Transverse colon (tissue), 4 donors: ENCODE results near the gene C16orf86.

Experiments
- EP300 ChIP-seq: sonication (generic); formaldehyde crosslinking; IDR thresholded peaks from one replicate; pipeline ENCODE4 v1.6.1; 2017; ENCODE audit warnings: antibody characterized with exemption, low read depth
- POLR2A ChIP-seq: fragments of 450-650 bp; IDR thresholded peaks from one replicate; pipeline ENCODE4 v1.6.1; 2016; ENCODE audit warnings: antibody characterized with exemption, mild to moderate bottlenecking, moderate library complexity
- POLR2AphosphoS5 ChIP-seq, 3 donors: sonication (generic); formaldehyde crosslinking; IDR thresholded peaks; one replicate each; pipeline ENCODE4 v1.6.1; 2016; ENCODE audit warnings: antibody characterized with exemption in 3 of 3
- TF ChIP-seq, protein P1 (sequence below), 5 experiments: fragments of 200-600 bp in 3 of 5; fragments of 450-650 bp in 2 of 5; sonication (generic) in 3 of 5; IDR thresholded peaks; 1 replicate in 2 of 5; 2 replicates in 3 of 5; pipeline ENCODE4 v1.5.1; 2016 to 2017; ENCODE audit warnings: antibody characterized with exemption in 5 of 5, inconsistent platforms in 3 of 5, mild to moderate bottlenecking in 2 of 5, moderate library complexity in 1 of 5

DNA sequence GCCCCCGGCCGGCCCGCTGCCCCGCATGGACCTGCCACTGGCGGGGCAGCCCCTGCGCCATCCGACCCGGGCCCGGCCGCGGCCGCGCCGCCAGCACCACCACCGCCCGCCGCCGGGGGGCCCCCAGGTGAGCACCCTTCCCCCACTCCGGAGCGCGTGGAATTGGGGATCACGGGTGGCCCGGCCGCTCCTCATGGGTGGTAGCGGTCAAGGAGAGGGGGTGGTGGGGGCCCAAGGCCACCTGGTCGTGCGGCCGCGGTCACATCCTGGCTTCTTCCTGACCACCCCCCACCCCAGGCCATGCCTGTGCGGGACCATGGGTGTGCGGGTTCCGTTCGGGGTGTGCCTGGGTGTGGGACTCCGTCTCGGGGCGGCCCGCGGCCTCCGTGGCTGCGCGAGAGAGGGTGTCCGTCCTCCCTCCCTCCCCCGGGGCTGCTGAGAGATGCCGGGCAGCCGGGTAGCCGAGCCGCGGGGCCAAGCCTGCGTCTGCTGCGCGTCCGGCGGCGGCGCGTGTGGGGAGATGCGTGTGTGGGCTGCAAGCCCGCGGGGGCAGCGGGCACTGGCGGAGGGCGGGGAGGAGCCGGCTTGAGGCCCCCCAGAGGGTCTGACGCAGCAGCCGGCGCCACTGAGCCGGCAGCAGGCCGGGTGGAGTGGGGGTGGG, 13.4 kb upstream of the C16orf86 start:
- TF ChIP-seq POLR2AphosphoS5 (IDR thresholded peaks at IDR 0.05) (no peak), POLR2A (no peak), EP300 (no peak)
- TF ChIP-seq, protein P1, sequence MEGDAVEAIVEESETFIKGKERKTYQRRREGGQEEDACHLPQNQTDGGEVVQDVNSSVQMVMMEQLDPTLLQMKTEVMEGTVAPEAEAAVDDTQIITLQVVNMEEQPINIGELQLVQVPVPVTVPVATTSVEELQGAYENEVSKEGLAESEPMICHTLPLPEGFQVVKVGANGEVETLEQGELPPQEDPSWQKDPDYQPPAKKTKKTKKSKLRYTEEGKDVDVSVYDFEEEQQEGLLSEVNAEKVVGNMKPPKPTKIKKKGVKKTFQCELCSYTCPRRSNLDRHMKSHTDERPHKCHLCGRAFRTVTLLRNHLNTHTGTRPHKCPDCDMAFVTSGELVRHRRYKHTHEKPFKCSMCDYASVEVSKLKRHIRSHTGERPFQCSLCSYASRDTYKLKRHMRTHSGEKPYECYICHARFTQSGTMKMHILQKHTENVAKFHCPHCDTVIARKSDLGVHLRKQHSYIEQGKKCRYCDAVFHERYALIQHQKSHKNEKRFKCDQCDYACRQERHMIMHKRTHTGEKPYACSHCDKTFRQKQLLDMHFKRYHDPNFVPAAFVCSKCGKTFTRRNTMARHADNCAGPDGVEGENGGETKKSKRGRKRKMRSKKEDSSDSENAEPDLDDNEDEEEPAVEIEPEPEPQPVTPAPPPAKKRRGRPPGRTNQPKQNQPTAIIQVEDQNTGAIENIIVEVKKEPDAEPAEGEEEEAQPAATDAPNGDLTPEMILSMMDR (IDR thresholded peaks at IDR 0.05), result peak in 1 of 5 experiments; percentile 13
